GM21529 (cell line): Measurements from ENCODE around the gene ARL8A.
"Not testable (repeated sequence)": the region's sequence is repeated elsewhere in the genome, so short reads cannot be mapped to it uniquely, and the experiment has no call there.

Experiments
- ATAC-seq: cut with Tn5 transposase; IDR thresholded peaks from one replicate; pipeline ENCODE4 v1.9.1; 2021; ENCODE audit not compliant: unreplicated experiment

Gene ARL8A

GRCh38 chr1:202144402-202145067 lies at the start of gene ARL8A:
Gene ARL8A (minus strand): TSS chr1:202144737. CDS start chr1:202144572, 165 bp downstream.
- peak; percentile 72 for ATAC-seq

GRCh38 chr1:202194328-202194648 lies 49.8 kb upstream of the ARL8A start:
- ATAC-seq = no peak

GRCh38 chr1:202193614-202194327 lies 49.2 kb upstream of the ARL8A start, which contains the start of gene LGR6:
Gene LGR6 (plus strand): TSS chr1:202193799. CDS start chr1:202193990, 191 bp downstream.
- no peak for ATAC-seq

GRCh38 chr1:202192770-202193613 lies 48.5 kb upstream of the ARL8A start:
- ATAC-seq = no peak

GRCh38 chr1:202191391-202191790 lies 46.9 kb upstream of the ARL8A start:
- ATAC-seq = not testable (repeated sequence)

- no peak for ATAC-seq
Measured at GRCh38 chr1:202189918-202190715, 45.6 kb upstream of the ARL8A start.

GRCh38 chr1:202189001-202189790 lies 44.7 kb upstream of the ARL8A start:
- peak; percentile 49 for ATAC-seq

- no peak for ATAC-seq
Measured at GRCh38 chr1:202187697-202188407, 43.3 kb upstream of the ARL8A start.

- no peak for ATAC-seq
Measured at GRCh38 chr1:202187041-202187671, 42.6 kb upstream of the ARL8A start.

- ATAC-seq = no peak
Measured at GRCh38 chr1:202186327-202186726, 41.8 kb upstream of the ARL8A start.

- peak; percentile 42 for ATAC-seq
Measured at GRCh38 chr1:202184750-202185460, 40.4 kb upstream of the ARL8A start.

GRCh38 chr1:202182040-202182877 lies 37.7 kb upstream of the ARL8A start:
- no peak for ATAC-seq

- ATAC-seq = no peak
Measured at GRCh38 chr1:202181586-202181985, 37.0 kb upstream of the ARL8A start.

GRCh38 chr1:202180751-202181139 lies 36.2 kb upstream of the ARL8A start:
- not testable (repeated sequence) for ATAC-seq

- ATAC-seq = no peak
Measured at GRCh38 chr1:202179828-202180750, 35.6 kb upstream of the ARL8A start.
